Kidney epithelial cell (primary cell): ENCODE results near the gene ATPAF2. TPM values are rescaled to one million over a fixed set of nuclear protein-coding genes. Genes with fewer than 3 reads are reported as not detected.
A peak's percentile ranks its signal among the peaks of the same experiment; 100 is the strongest.

Experiments
- DNase-seq: peaks from one replicate; pipeline ENCODE4 v3.0.0-alpha.2; 2010; ENCODE audit warnings: low read depth
- H3K27me3 ChIP-seq: 2 replicates; pipeline ENCODE4 v1.6.0; 2011; ENCODE audit warnings: low read length; ENCODE audit not compliant: control insufficient read depth, insufficient read depth
- H3K36me3 ChIP-seq: 2 replicates; pipeline ENCODE4 v1.5.1; 2011; ENCODE audit warnings: low read length; ENCODE audit not compliant: control insufficient read depth, insufficient read depth
- H3K4me3 ChIP-seq: 2 replicates; pipeline ENCODE4 v1.5.1; 2011; ENCODE audit warnings: low read depth, mild to moderate bottlenecking, control low read depth, low read length
- CTCF ChIP-seq: IDR thresholded peaks from 2 replicates; pipeline ENCODE4 v1.5.1; 2011; ENCODE audit warnings: mild to moderate bottlenecking, moderate library complexity, low read length, control low read depth, inconsistent platforms; ENCODE audit not compliant: insufficient read depth, poor library complexity, severe bottlenecking
- total RNA-seq: library from RNA; depleted of rRNA; stranded (reverse); fragments of >200 nt; gene quantifications from 2 replicates; pipeline ENCODE4 v1.2.3, GENCODE V29; 2015

Gene ATPAF2
- total RNA-seq, 1 donor from 2014 or later = 32.3 TPM

- no peak for TF ChIP-seq CTCF
- Histone ChIP-seq H3K36me3 (no peaks in the 10 kb centered on the region), H3K4me3 (peak overlapping the region; percentile 98), H3K27me3 (no peaks in the 10 kb centered on the region)
- no peak for DNase-seq
Observed at GRCh38 chr17:18038149-18038850, 668 bp downstream of the ATPAF2 start.

GRCh38 chr17:18037486-18037885, 1.5 kb downstream of the ATPAF2 start:
- no peak overlapping the region for H3K4me3 ChIP-seq

GRCh38 chr17:18035704-18036103, 3.3 kb downstream of the ATPAF2 start:
- no peak overlapping the region for H3K4me3 ChIP-seq
- no peak for DNase-seq
- no peaks in the 10 kb centered on the region for H3K27me3 ChIP-seq
- TF ChIP-seq CTCF = no peak
- no peaks in the 10 kb centered on the region for H3K36me3 ChIP-seq

More at GRCh38 chr17:18037486-18037885, 1.5 kb downstream of the ATPAF2 start:
- TF ChIP-seq CTCF = no peak
- no peak for DNase-seq
- no peaks in the 10 kb centered on the region for H3K27me3 ChIP-seq
- H3K36me3 ChIP-seq = no peaks in the 10 kb centered on the region

GRCh38 chr17:18033442-18034099, 5.4 kb downstream of the ATPAF2 start:
- TF ChIP-seq CTCF = peak; percentile 56
- H3K36me3 ChIP-seq = no peaks in the 10 kb centered on the region
- DNase-seq = peak; percentile 65
- H3K4me3 ChIP-seq = no peak overlapping the region
- H3K27me3 ChIP-seq = no peaks in the 10 kb centered on the region

- no peaks in the 10 kb centered on the region for H3K36me3 ChIP-seq
- no peak overlapping the region for H3K4me3 ChIP-seq
- no peak for DNase-seq
- H3K27me3 ChIP-seq = no peaks in the 10 kb centered on the region
- TF ChIP-seq CTCF = no peak
Observed at GRCh38 chr17:18031955-18032354, 7.0 kb downstream of the ATPAF2 start.
